ENCODE data around the gene FTL. TPM values are rescaled to one million over a fixed set of nuclear protein-coding genes. Genes with fewer than 3 reads are reported as not detected.

FTL gene
- total RNA-seq, 1 experiment from 2014 or later = 1,245 TPM

DNA sequence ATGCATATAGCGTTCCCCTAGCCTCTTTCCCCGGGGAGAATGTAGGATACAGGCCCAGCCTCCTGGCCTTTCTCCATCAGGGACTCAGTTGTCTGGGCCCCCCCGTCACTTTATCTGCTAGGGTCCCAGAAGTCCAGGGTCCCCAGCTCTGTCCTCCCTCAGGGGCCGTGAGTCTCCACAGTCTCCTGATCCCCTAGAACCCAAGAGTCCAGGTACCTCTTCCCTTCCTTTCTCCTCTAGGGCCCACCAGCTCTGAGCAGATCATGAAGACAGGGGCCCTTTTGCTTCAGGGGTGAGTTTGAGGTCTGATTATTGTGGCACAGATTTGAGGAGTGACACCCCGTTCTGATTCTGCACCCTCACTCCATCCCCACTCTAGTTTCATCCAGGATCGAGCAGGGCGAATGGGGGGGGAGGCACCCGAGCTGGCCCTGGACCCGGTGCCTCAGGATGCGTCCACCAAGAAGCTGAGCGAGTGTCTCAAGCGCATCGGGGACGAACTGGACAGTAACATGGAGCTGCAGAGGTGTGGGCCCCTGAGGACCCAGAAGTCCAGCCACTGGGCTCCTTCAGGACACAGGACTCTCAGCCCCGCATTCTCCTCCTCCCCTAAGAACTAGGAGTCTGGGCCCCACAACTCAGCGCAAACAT lies 9.7 kb upstream of the FTL start:
- Histone ChIP-seq H2AFZ (ENCODE audit: low read length) (no peak overlapping the region), H2AK5ac (ENCODE audit: insufficient read length, low read length) (no peak overlapping the region), H4K20me1 (ENCODE audit: control insufficient read depth, insufficient read depth, insufficient read length) (no peaks in the 10 kb centered on the region), H2BK12ac (ENCODE audit: insufficient read length, low read depth, low read length) (no peak overlapping the region), H4K5ac (ENCODE audit: insufficient read length, low read depth, low read length) (no peak overlapping the region), H3T11ph (ENCODE audit: low read length) (no peak overlapping the region), H3K14ac (ENCODE audit: insufficient read depth, low read length) (no peak overlapping the region), H3K27me3 (ENCODE audit: insufficient read depth, low read length) (no peaks in the 10 kb centered on the region), H3K79me1 (ENCODE audit: insufficient read depth, low read depth, low read length, poor library complexity, severe bottlenecking) (peaks cover 4% of the 10 kb centered on the region), H3K4ac (ENCODE audit: low read depth, low read length) (no peak overlapping the region), H3K9me3 (ENCODE audit: control insufficient read depth, low read depth, low read length) (no peaks in the 10 kb centered on the region), H3K56ac (ENCODE audit: insufficient read length, low read depth, low read length) (no peak overlapping the region), H3K79me2 (ENCODE audit: insufficient read depth, low read length) (no peaks in the 10 kb centered on the region), H3K4me1 (ENCODE audit: insufficient read depth, low read length) (no peaks in the 10 kb centered on the region), H2BK5ac (ENCODE audit: insufficient read length, low read length) (no peak overlapping the region), H3K23me2 (ENCODE audit: insufficient read length, low read depth, low read length, poor library complexity, severe bottlenecking) (peaks cover 8% of the 10 kb centered on the region), H4K8ac (replicated peaks; ENCODE audit: insufficient read length, low read depth, low read length) (no peak overlapping the region), H3K9ac (ENCODE audit: extremely low read depth, insufficient read length, low read length) (peak overlapping the region; percentile 77), H2BK120ac (ENCODE audit: low read depth, low read length, poor library complexity, severe bottlenecking) (no peak overlapping the region), H3K18ac (ENCODE audit: insufficient read length, low read depth, low read length) (peak overlapping the region; percentile 63), H3K27ac (ENCODE audit: insufficient read length, low read depth, low read length) (no peak overlapping the region), H4K91ac (ENCODE audit: insufficient read length, low read depth, low read length) (no peak overlapping the region), H2BK15ac (ENCODE audit: low read depth, low read length) (no peak overlapping the region), H2BK20ac (ENCODE audit: low read depth, low read length, poor library complexity, severe bottlenecking) (no peak overlapping the region), H3K4me2 (ENCODE audit: insufficient read depth, insufficient read length, low read length) (peak overlapping the region; percentile 64), H3K23ac (ENCODE audit: insufficient read length, low read depth, low read length) (no peak overlapping the region)
- peaks cover 10% of the 10 kb centered on the region for H3K27me3 Mint-ChIP-seq (ENCODE audit: low read depth)
- peak overlapping the region; percentile 79 to 81 for H3K4me3 Mint-ChIP-seq
- H3K36me3 Mint-ChIP-seq (ENCODE audit: insufficient read depth in 1 of 3, low read depth in 3 of 3) = peaks cover 17 to 44% (median 37%) of the 10 kb centered on the region in 3 experiments; a peak in 6 of 7 replicates
- DNase-seq = no peak
- WGBS (ENCODE audit: extremely low coverage, insufficient read length, low lambda C conversion rate) = no CpG with 5 or more reads among the region's 16 CpGs
- peaks cover 14 to 15% of the 10 kb centered on the region in 2 experiments for H3K4me1 Mint-ChIP-seq
- TF ChIP-seq CTCF (conservative IDR thresholded peaks at IDR 0.05) = no peak
- H3K27ac Mint-ChIP-seq = peak overlapping the region in 2 of 3 experiments; percentile 77 to 93; a peak in 4 of 7 replicates
- no peaks in the 10 kb centered on the region for H3K9me3 Mint-ChIP-seq

Data from H9 (cell line).